ENCODE data around the gene G6PC3. TPM values are rescaled to one million over a fixed set of nuclear protein-coding genes. Genes with fewer than 3 reads are reported as not detected.

Gene G6PC3
- total and polyA plus RNA-seq, 2 of the 4 experiments (the other 2 are of a cell fraction): 20.4 to 107 TPM

- Histone ChIP-seq H4K5ac (ENCODE audit: low read depth, low read length) (no peak overlapping the region; the same call in 1 of the 2 replicates), H3K18ac (ENCODE audit: low read depth, low read length) (no peak overlapping the region), H3K4me3 (ENCODE audit: insufficient read depth, low read depth, low read length) (no peak overlapping the region), H2AFZ (replicated peaks; ENCODE audit: low read length, poor library complexity) (peak overlapping the region; percentile 14), H3K23ac (ENCODE audit: low read depth, low read length) (no peak overlapping the region), H3K14ac (replicated peaks; ENCODE audit: low read depth, low read length) (no peak overlapping the region), H4K91ac (ENCODE audit: insufficient read depth, low read depth, low read length) (peak overlapping the region; percentile 21; the same call in 1 of the 2 replicates), H3K9me3 (ENCODE audit: control insufficient read depth, insufficient read depth, low read length) (no peaks in the 10 kb centered on the region), H3K4me2 (ENCODE audit: low read depth, low read length) (no peak overlapping the region), H3K79me1 (ENCODE audit: low read depth in 1 of 2, low read length in 2 of 2) (peaks cover 14 to 75% of the 10 kb centered on the region in 2 experiments), H3K4me1 (ENCODE audit: control insufficient read depth, insufficient read depth, low read length) (peaks cover 21% of the 10 kb centered on the region), H3K9me1 (ENCODE audit: insufficient read depth, low read length) (peaks cover 13% of the 10 kb centered on the region), H3K27ac (ENCODE audit: insufficient read depth, low read length) (peak overlapping the region; percentile 87), H3K27me3 (ENCODE audit: control insufficient read depth, insufficient read depth, low read length) (no peaks in the 10 kb centered on the region), H2BK5ac (ENCODE audit: low read depth, low read length, poor library complexity, severe bottlenecking) (peak overlapping the region; percentile 56), H2AK5ac (ENCODE audit: low read depth, low read length) (peak overlapping the region; percentile 43), H3K9ac (ENCODE audit: low read depth, low read length) (no peak overlapping the region), H2AK9ac (replicated peaks; ENCODE audit: low read depth, low read length, poor library complexity) (peak overlapping the region; percentile 83), H3K4ac (ENCODE audit: low read depth, low read length) (0 out of 2 replicates have a peak overlapping the region, but pooled peaks have one; percentile 52), H3K56ac (ENCODE audit: extremely low read depth, insufficient read depth, low read length) (no peak overlapping the region), H3K36me3 (ENCODE audit: control insufficient read depth, insufficient read depth, low read length) (peaks cover 57% of the 10 kb centered on the region), H2BK15ac (ENCODE audit: low read depth, low read length) (no peak overlapping the region), H4K8ac (ENCODE audit: low read depth in 2 of 2, low read length in 2 of 2) (no peak overlapping the region), H2BK120ac (ENCODE audit: low read depth, low read length) (no peak overlapping the region; the same call in 1 of the 2 replicates), H2BK20ac (ENCODE audit: low read depth, low read length) (0 out of 2 replicates have a peak overlapping the region, but pooled peaks have one; percentile 6), H4K20me1 (ENCODE audit: insufficient read depth, low read length) (0 out of 2 replicates have a peak, but pooled peaks cover under 1% of the 10 kb centered on the region)
- TF ChIP-seq CEBPB (IDR thresholded peaks at IDR 0.05; ENCODE audit: low read depth, low read length) (no peak), FOS (IDR thresholded peaks at IDR 0.05; ENCODE audit: low read depth, low read length) (no peak)
- ChIA-PET CTCF (interaction anchor here (0.8 kb wide), 1 partner anchor 38 kb away, joined by 3 read pairs; no protein-coding TSS in a partner anchor), POLR2A (ENCODE audit: unreplicated experiment) (no interaction called here)
- DNase-seq (no peak), ATAC-seq (ENCODE audit: low read depth) (no peak)
- in situ Hi-C loops (cut with MboI; ENCODE audit: low sequenced_read_pairs) (no loop called here), dilution Hi-C loops (cut with HindIII; ENCODE audit: low sequenced_read_pairs, unreplicated experiment) (no loop called here), intact Hi-C loops (cut with micrococcal nuclease) (no loop called here)
- BruUV-seq (replicated peaks): no TSS peak
- no CpG with 5 or more reads among the region's 4 CpGs for WGBS, 2 experiments (ENCODE audit: extremely low coverage in 2 of 2, insufficient read length in 1 of 2)
These were observed 7.0 kb downstream of the G6PC3 start for GRCh38 chr17:44077595-44077909.

Data from IMR-90 (cell line).